ENCODE data around the gene DOCK1.

The DOCK1 gene

DNA sequence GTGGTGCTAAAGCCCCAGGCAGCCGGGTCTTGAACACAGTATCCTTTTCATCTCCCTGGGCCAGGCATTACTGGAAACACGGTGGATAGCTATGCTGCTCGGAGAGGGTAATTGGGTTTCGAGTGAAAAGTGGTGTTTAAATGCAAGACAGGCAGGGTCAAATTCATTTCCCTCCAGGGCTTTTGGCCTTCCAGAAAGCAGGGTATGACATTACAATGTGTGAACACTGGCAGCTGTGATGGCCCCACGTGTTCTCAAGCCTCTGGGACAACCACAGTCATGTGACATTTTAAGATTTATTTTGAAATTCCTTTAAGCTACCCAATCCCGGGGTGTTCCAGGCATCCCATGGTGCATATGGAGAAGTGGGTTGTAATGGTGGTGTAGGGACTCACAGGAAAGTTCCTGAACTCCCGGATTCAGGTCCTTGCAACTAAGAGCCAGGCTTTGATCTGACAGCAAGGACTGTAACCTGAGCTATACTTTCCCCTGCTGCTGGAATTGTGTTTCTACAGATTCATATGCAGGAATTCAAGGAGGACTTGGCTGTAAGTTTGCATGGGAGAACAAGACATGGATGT, 244.4 kb downstream of the DOCK1 start:
- DNase-seq: no peak

- DNase-seq: no peak
Observed at GRCh38 chr10:127150136-127150535, 244.9 kb downstream of the DOCK1 start.

GRCh38 chr10:127151541-127151940, 246.3 kb downstream of the DOCK1 start:
- DNase-seq: no peak

GRCh38 chr10:127151981-127152699, 246.9 kb downstream of the DOCK1 start:
- no peak for DNase-seq

GRCh38 chr10:127153181-127153580, 248.0 kb downstream of the DOCK1 start:
- no peak for DNase-seq

DNA sequence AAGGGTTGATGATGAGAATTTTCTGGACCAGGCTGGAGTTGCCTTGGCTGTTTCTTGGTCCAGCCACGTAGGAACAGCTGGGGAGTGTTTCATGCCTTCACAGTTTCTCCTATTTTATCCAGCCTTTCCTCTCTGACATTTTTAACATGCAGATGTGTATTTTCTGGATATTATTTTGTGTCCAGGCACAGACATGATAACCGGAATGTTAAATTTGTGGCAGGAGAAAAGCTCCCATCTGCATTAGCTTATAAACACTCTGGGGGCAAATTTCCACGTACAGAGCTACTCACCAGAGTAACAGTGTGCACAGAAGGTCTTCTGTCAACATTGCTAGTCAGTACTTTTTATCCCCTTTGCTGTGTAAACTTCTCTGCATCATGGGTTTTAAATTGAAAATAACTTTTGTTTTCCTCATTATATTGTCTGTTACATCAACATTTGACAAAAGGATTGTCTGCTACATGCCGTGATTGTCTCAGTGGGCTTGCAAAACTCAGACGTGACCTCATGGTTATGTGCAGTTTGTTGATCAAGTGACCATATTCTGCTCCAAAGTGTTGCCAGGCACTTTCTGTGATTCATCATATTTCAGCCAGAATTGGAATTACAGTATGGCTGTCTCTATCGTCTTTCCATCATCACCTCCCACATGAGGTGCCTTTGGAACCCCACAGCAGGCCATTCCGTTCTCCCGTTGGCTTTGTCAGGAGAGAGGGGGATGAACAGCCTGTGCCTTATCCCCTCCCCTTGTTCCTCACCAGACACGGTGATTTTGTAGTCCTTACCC, 249.8 kb downstream of the DOCK1 start:
- DNase-seq: no peak

DNA sequence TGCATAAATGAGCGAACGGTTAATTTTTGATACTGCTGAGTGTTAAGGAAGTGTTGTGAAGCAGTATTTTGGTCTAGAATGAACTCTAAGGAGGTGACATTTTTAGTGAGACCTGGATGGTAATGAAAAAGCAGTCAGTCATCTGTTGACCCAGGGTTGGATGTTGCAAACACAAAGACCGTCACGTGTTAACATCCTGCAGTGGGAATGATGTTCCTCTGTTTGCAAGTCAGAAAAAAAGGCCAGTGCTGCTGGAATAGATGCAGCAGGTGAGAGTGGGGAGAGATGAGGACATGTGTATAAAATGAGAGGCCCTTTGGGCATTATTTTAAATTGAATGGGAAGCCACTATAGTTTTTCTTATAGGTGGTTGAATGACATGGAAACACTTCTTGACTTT, 251.9 kb downstream of the DOCK1 start:
- no peak for DNase-seq

GRCh38 chr10:127157506-127158200, 252.4 kb downstream of the DOCK1 start:
- no peak for DNase-seq

GRCh38 chr10:127158662-127159061, 253.4 kb downstream of the DOCK1 start:
- DNase-seq: no peak

- no peak for DNase-seq
Observed at GRCh38 chr10:127159648-127160245, 254.5 kb downstream of the DOCK1 start.

DNA sequence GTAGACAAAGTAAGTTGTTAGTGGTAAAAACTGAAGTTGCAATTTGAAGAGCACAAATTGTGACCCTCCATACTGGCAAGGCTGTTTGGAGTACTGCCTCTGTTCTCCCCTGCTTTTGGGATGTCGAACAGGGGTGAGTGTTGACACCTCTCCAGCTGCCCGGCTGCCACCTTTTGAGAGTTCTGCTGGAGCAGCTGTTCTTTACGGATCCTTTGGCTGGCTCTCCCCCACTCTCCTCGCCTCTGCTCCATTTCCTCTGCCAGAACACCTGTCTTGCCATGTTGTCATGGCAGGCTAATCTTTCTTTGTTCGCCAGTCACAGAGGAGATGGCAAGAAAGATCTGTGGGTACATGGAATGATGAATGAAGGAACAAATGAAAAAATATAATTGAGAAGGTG, 256.3 kb downstream of the DOCK1 start:
- DNase-seq: no peak

- no peak for DNase-seq
Observed at GRCh38 chr10:127162841-127163240, 257.6 kb downstream of the DOCK1 start.

DNA sequence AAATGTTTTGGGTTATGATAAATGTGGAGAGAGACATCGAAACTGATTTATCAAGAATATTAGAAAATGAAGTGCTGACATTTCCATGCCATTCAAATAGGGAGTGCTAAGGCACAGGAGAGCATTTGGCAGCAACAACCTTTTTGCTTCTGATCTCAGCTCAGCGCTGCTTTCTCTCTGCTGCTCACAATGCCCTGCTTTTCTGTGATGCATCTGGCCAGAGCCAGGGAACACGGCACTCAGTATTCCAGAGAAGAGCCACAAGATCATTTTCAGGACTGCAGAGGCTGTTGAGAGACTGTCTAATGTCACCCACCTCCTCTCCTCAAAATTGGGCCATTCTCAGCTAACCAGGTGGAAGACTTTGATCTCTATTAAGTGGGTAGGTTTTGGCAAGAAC, 263.0 kb downstream of the DOCK1 start:
- no peak for DNase-seq

- DNase-seq: no peak
Observed at GRCh38 chr10:127174866-127175265, 269.6 kb downstream of the DOCK1 start.

DNA sequence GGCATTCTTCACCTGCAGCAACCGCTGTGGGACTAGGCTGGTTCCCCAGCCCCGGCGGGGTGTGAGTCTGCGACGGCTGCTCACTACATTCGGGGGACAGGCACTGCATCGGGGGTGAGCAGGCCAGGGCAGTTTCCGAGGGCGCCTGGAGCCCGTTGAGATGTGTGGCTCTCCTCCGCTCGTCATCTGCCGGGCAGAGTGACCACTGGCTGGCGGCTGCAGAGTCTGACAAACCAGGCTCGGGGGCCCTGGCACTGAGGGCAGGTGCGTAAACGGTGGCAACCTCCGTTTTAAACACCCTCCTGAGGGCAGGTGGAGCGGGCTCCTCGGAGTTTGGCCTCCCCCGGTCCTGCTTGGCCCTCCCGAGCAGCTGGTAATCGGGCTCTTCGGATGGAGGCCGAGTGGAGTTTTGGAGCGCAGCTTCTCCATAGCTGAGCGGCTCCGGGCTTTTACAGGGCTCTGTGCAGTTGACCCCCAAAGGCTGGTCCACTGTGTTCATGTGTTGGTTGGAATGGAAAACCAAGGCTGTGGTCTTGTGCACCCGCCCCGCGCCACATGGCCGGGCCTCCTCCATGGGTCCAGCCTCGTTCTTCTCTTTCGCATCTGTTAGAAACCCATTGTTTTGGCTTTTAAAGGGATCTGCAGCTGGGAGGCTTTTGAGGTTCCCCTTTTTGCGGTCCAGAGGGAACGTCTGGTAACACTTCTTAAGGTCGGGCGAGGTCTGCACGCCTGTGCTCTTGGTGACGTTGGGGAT, 270.3 kb downstream of the DOCK1 start:
- DNase-seq: no peak

- no peak for DNase-seq
Observed at GRCh38 chr10:127176649-127177048, 271.4 kb downstream of the DOCK1 start.

DNA sequence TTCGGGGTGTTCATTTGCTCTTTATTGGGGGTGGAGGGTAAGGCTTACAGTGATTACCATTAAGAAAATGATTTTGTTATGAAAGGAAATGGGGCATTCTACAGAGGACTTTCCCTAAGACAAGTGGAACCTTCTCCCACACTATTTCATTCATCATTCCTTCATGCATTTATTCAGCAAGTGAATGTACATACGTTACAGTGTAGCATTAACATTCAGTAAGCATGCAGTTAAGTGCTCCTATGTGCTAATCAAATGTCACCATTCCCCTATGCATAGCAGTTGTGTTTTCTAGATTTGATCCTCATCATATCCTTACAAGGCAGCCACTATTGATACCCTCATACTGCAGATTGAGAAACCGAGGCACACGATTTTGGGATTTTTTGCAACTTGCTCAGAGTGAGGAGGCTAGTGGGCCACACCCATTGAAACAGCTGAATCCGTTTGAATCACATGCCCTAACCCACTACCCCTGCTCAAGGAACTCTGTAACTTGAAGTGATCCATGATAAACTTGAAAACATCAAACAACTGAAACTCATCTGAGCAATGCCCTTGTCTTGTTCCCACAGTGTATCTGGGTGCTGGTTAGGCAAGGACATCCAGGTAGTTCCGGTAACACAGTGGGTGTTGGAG, 274.5 kb downstream of the DOCK1 start:
- DNase-seq: no peak

DNA sequence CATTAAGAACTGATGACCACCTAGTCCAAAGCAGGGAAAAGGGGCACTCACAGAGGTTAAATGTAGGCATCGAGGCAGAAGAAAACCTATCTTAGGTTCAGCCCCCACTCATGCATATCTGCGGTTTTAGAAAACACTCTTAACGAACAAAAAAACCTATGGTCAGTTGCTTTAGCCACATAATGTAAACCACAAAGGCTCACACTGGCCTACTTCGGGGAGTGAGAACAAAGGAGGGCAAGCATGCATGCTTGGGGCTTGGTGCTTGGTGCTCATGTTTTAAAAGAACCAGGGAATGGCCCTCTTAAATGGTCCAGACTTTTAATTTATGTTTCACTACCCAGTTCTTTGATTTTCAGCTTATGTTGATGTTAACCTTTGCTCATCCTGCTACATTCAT, 276.9 kb downstream of the DOCK1 start:
- DNase-seq: no peak

GRCh38 chr10:127184582-127184981, 279.4 kb downstream of the DOCK1 start:
- no peak for DNase-seq

DNA sequence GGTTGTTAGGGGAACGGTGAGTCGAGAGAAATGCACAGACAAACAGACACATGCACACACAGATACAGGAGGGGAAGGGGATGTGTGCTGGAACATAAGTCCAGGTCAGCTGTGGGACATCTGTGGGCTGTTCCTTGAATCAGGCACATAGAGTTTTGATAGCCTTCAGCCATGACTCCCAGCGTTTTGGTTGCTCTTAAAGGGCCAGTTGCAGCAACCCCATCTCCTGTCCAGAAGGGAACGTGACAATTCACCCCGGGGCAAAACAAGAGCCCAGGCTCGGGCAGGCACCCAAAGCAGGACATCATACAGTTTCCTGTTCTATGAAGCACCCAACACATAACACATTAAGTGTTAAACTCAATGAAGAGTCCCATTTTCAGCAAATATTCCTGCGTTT, 281.6 kb downstream of the DOCK1 start:
- no peak for DNase-seq

DNA sequence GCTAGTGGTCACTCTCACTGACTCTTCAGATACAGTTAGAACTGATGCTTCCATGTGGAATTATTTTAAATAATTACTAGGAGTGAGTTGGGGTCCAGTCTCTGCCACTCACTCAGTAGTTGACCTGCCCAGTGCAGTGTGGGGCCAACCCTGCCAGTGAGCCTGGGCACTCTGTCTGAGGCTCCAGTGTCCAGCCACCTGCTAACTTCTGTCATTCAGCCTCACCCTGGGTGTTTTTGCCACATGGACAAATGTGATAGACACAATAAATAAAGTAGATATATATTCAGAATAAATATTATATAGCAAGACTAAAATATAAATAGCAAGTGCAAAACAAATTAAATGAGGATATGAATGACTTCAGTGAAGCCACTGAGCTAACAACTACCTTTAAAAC, 284.0 kb downstream of the DOCK1 start:
- no peak for DNase-seq

GRCh38 chr10:127190427-127190826, 285.2 kb downstream of the DOCK1 start:
- no peak for DNase-seq
